ENCODE data around the gene UMODL1.

GRCh38 chr21:42120903-42121535 lies 49.9 kb downstream of the UMODL1 start:
- TF ChIP-seq POLR2A (IDR thresholded peaks at IDR 0.05) (no peak), CTCF (IDR thresholded peaks at IDR 0.05) (no peak), POLR2AphosphoS5 (IDR thresholded peaks at IDR 0.05) (no peak), EP300 (IDR thresholded peaks at IDR 0.05) (no peak)

All from suprapubic skin (tissue), 4 donors.